GM18858 (cell line): Measurements from ENCODE around the gene KCNJ15.

ENCODE experiments used
- ATAC-seq: cut with Tn5 transposase; IDR thresholded peaks from one replicate; pipeline ENCODE4 v1.9.1; 2021; ENCODE audit not compliant: unreplicated experiment

Gene KCNJ15

GRCh38 chr21:38352536-38353219, 95.9 kb downstream of the KCNJ15 start:
- no peak for ATAC-seq

DNA sequence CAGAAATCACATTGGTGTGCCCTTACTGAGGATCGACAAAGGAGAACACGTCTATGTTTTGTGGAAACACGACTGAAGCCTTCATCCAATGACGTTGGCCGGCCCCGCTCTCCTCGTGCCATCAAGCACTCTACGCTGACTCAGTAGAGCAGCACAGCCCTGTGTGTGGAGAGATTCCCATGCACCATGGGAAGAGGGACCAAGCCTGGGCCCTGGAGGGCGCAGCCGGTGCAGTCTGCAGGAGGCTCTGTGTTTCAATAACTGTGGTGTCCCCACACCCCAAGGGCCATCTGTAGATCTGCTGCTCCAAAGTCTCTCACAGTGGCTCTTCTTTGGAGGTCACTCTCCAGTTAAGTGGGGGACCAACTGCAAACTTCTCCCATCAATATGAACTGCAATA, 97.4 kb downstream of the KCNJ15 start:
- ATAC-seq = no peak

GRCh38 chr21:38354746-38355145, 98.0 kb downstream of the KCNJ15 start:
- no peak for ATAC-seq

DNA sequence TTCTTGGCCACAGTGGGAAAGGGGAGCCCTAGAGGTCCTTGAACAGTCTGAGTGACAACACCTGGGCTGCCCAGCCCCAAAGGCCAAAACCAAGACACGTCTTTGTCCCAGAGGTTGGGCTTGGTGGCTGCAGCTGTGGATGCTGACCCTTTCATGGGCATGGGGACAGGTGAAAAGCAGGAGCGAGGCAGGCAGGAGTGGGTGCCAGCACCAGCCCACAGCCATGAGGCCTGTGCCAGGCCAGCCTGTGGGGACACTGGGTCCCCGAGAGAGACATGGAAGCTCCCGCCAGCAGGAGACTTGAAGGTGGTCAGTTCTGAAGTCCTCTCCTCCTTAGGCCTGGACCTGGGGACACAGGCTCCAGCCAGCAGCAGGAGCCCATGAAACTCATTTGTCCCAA, 98.6 kb downstream of the KCNJ15 start:
- ATAC-seq = no peak

DNA sequence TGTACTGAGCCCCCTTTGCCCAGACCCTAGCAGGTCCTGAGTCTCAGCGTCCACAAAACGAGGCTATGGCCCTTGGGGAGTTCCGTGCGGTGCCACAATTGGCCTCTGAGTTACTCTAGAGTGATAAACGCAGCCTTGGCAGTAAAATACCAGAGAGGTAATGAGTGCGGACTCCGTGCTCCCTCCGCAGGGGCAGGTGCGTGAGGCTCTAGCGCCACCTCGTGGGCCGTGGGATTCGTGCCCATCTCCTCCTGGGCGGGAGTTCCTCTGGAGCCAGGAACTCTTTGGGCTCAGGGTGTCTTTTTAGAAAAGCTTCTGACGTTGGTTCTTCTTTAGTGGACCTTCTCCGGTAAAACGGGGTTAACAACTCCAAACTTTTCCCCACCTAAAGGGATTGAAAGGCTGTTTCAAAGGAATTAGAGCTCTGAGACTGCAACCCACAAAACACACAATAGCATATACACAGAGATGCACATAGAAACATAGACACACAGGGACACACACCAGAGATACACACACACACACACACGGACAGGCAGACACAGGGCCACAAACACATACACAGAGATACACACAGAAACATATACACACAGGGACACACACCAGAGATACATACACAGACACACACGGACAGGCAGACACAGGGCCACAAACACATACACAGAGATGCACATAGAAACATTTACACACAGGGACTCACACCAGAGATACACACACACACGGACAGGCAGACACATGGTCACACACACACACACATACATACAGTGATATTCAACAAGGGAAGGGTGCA, 99.4 kb downstream of the KCNJ15 start:
- ATAC-seq = no peak
